Pancreas (tissue), 10 donors: Measurements from ENCODE around the gene CEP95. TPM values are rescaled to one million over a fixed set of nuclear protein-coding genes. Genes with fewer than 3 reads are reported as not detected.

Experiments
- ATAC-seq, 4 donors: fragments of 200-7000 bp; cut with Tn5 transposase; one replicate each; pipeline versions ENCODE4 v1.8.0 to v1.9.1; 2020; ENCODE audit warnings: mild to moderate bottlenecking in 4 of 4, moderate library complexity in 4 of 4
- DNase-seq, 6 donors: peaks; one replicate each; pipeline ENCODE4 v3.0.0-alpha.2; 2020
- FAIRE-seq: peaks from 2 replicates; lab custom pipeline; 2012; peaks lifted over from hg19 to GRCh38; lab: Jason Lieb, UNC
- H3K27ac ChIP-seq, 4 donors: fragments of 200-600 bp; sonication (generic); 1 replicate in 3 of 4; 2 replicates in 1 of 4; pipeline versions ENCODE4 v1.5.0 to v1.8.0; 2020
- H3K27me3 ChIP-seq, 4 donors: fragments of 200-600 bp; one replicate each; pipeline ENCODE4 v1.8.0; 2021
- H3K36me3 ChIP-seq, 3 donors: fragments of 200-600 bp; sonication (generic) in 1 of 3; one replicate each; pipeline versions ENCODE4 v1.5.0 to v1.8.0; 2020 to 2021
- H3K4me1 ChIP-seq, 3 donors: fragments of 200-600 bp; one replicate each; pipeline ENCODE4 v1.8.0; 2021
- H3K4me3 ChIP-seq, 4 donors: fragments of 200-600 bp; sonication (generic) in 2 of 4; one replicate each; pipeline versions ENCODE4 v1.5.0 to v1.8.0; 2020 to 2021
- H3K9me3 ChIP-seq, 4 donors: fragments of 200-600 bp; one replicate each; pipeline ENCODE4 v1.8.0; 2021
- WGBS, 2 donors: extraction: QIAGEN DNeasy Blood & Tissue Kit; methylation state at CpG; one replicate each; pipeline ENCODE4 v1.1.7; 2013; 5-methylcytosine and 5-hydroxymethylcytosine counted together
- intact Hi-C, 3 donors: fragments of 100-400 bp; cut with DNase I; formaldehyde crosslinking; loops; one replicate each; pipeline versions ENCODE4 v1.11.1 to v1.14.2; 2022
- microRNA-seq, 2 donors: library from miRNA; unstranded; fragments of <30 nt; microRNA quantifications; one replicate each; pipeline versions ENCODE4 to v1.1.0, GENCODE V29; 2019 to 2020
- polyA plus RNA-seq, 2 donors: library from polyadenylated mRNA; stranded (reverse); fragments of 200-250 nt; gene quantifications; one replicate each; pipeline ENCODE4 v1.2.3, GENCODE V29; 2013
- total RNA-seq, 6 donors: library from RNA; stranded (reverse); fragmentation: NEBNext Ultra II Directional in 4 of 6; extraction: Animal tissue kit (Norgen Biotek cat#: 25700) in 4 of 6; gene quantifications; one replicate each; pipeline versions ENCODE4 v1.2.1 to v1.2.4, GENCODE V29; 2021 to 2023
- TF ChIP-seq, protein P1 (sequence below), 4 donors: fragments of 200-600 bp; sonication (generic) in 3 of 4; IDR thresholded peaks; one replicate each; pipeline versions ENCODE4 v1.5.0 to v1.8.0; 2021; ENCODE audit warnings: antibody characterized with exemption in 4 of 4
- donor health status: healthy with polysubstance abuse.
- donor health status: DM: no; HTN: no; CAD: no; lungs with moderate emphysema.
- donor health status: DM: no; HTN: no; CAD: no.
- donor health status: control.
- donor health status: control.
- donor health status: Bipolar disorder and iron deficiency.
- donor health status: DM: yes; HTN: yes; CAD: no.
- donor health status: DM: no; HTN: no; CAD: no.
- donor health status: DM: no; HTN: no; CAD: no.
- donor health status: DM: yes; HTN: yes; CAD: no.

CEP95 gene
- total and polyA plus RNA-seq, 8 donors = 10.0 to 80.8 (median 21.7) TPM

DNA sequence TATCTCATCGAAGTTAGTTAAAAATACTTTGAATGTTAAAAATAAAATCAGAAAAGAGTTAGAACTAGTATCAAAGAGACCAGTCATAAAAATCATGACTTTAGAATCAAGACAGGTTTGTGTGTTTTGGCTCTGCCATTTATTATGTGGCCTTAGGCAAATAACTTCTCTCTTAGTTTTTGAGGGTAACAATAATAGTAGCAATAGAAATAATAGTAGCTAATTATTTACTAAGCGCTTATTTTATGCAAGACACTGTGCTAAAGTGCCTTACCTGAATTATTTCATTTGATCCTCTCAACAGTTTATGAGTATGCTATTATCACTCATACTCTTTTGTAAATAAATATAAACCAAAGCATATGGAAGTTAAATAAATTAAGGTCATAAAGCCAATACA is 78.4 kb downstream of the CEP95 start:
- Histone ChIP-seq H3K27ac (no peak overlapping the region), H3K27me3 (no peaks in the 10 kb centered on the region), H3K4me3 (no peak overlapping the region), H3K36me3 (peaks cover 0 to 2% (median 0%) of the 10 kb centered on the region in 3 donors), H3K9me3 (no peaks in the 10 kb centered on the region), H3K4me1 (no peaks in the 10 kb centered on the region)
- FAIRE-seq (no peak), ATAC-seq (no peak), DNase-seq (no peak)
- TF ChIP-seq, protein P1, sequence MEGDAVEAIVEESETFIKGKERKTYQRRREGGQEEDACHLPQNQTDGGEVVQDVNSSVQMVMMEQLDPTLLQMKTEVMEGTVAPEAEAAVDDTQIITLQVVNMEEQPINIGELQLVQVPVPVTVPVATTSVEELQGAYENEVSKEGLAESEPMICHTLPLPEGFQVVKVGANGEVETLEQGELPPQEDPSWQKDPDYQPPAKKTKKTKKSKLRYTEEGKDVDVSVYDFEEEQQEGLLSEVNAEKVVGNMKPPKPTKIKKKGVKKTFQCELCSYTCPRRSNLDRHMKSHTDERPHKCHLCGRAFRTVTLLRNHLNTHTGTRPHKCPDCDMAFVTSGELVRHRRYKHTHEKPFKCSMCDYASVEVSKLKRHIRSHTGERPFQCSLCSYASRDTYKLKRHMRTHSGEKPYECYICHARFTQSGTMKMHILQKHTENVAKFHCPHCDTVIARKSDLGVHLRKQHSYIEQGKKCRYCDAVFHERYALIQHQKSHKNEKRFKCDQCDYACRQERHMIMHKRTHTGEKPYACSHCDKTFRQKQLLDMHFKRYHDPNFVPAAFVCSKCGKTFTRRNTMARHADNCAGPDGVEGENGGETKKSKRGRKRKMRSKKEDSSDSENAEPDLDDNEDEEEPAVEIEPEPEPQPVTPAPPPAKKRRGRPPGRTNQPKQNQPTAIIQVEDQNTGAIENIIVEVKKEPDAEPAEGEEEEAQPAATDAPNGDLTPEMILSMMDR (IDR thresholded peaks at IDR 0.05) = no peak
- intact Hi-C loops = no loop called here
- WGBS, 2 donors = 93 to 95% methylated on average over 2 of the region's 2 CpGs

Small RNAs within 50 kb of the gene (microRNA-seq; reads per million reads assigned to microRNA genes)
- gene MIR3064 = 1.5 to 9.1 reads per million in 2 donors
- 0 reads per million in 2 donors for gene MIR5047

Other genes with a start within 250 kb of the CEP95 start
- 10 to 100 TPM; 19.5 to 30.3 (median 26.5) TPM for gene TEX2, start 243.7 kb upstream of the CEP95 start, total RNA-seq
- 1 to 10 TPM; 8.9 TPM for gene TEX2, start 243.7 kb upstream of the CEP95 start, polyA plus RNA-seq
- 10 to 100 TPM; 14.5 to 54.8 (median 28.7) TPM for gene PECAM1, start 116.1 kb upstream of the CEP95 start, total RNA-seq
- gene PECAM1, start 116.1 kb upstream of the CEP95 start, polyA plus RNA-seq = 10 to 100 TPM in 1 of 2 donors, 1 to 10 TPM in 1; 8.0 to 15.1 TPM
- 1 to 10 TPM in 4 of 6 donors, under 1 TPM in 2; 0.51 to 6.3 (median 1.1) TPM for gene MILR1, start 57.9 kb upstream of the CEP95 start, total RNA-seq
- gene MILR1, start 57.9 kb upstream of the CEP95 start, polyA plus RNA-seq = 1 to 10 TPM; 1.5 to 2.4 TPM
- 10 to 100 TPM in 1 of 6 donors, 1 to 10 TPM in 5; 4.8 to 12.9 (median 6.9) TPM for gene POLG2, start 9.9 kb upstream of the CEP95 start, total RNA-seq
- gene POLG2, start 9.9 kb upstream of the CEP95 start, polyA plus RNA-seq = 10 to 100 TPM in 1 of 2 donors, 1 to 10 TPM in 1; 9.6 to 12.1 TPM
- 100 to 1,000 TPM; 145 to 398 (median 199) TPM for gene DDX5, start 688 bp upstream of the CEP95 start, total RNA-seq
- gene DDX5, start 688 bp upstream of the CEP95 start, polyA plus RNA-seq = 100 to 1,000 TPM; 249 to 372 TPM
- 10 to 100 TPM in 2 of 6 donors, 1 to 10 TPM in 4; 6.6 to 17.1 (median 8.5) TPM for gene SMURF2, start 155.3 kb downstream of the CEP95 start, total RNA-seq
- 1 to 10 TPM; 3.0 to 6.0 TPM for gene SMURF2, start 155.3 kb downstream of the CEP95 start, polyA plus RNA-seq